CD14-positive monocyte (primary cell): ENCODE measurements around the gene JMJD6. TPM values are rescaled to one million over a fixed set of nuclear protein-coding genes. Genes with fewer than 3 reads are reported as not detected.

ENCODE experiments used
- DNase-seq, 3 donors: peaks; one replicate each; pipeline ENCODE4 v3.0.0-alpha.2; 2011 to 2022
- H2AFZ ChIP-seq: 2 replicates; pipeline ENCODE4 v1.6.0; 2012; ENCODE audit warnings: mild to moderate bottlenecking, low read depth, low read length, inconsistent platforms; ENCODE audit not compliant: insufficient read depth, poor library complexity, severe bottlenecking
- H3K27ac ChIP-seq, 2 donors: 1 replicate in 1 of 2; 2 replicates in 1 of 2; pipeline ENCODE4 v1.5.1; 2012 to 2013; ENCODE audit warnings: low read length in 2 of 2, control low read depth in 1 of 2, inconsistent platforms in 1 of 2, low read depth in 1 of 2, mild to moderate bottlenecking in 1 of 2
- H3K27me3 ChIP-seq, 2 donors: one replicate each; pipeline versions ENCODE4 v1.6.0 to v1.6.1; 2011 to 2013; ENCODE audit warnings: low read length in 2 of 2; ENCODE audit not compliant: control insufficient read depth in 2 of 2, insufficient read depth in 2 of 2
- H3K36me3 ChIP-seq, 2 donors: replicated peaks in 1 of 2; 1 replicate in 1 of 2; 2 replicates in 1 of 2; pipeline versions ENCODE4 v1.5.1 to v1.6.1; 2012 to 2013; ENCODE audit warnings: low read length in 2 of 2, control low read depth in 1 of 2, inconsistent platforms in 1 of 2, mild to moderate bottlenecking in 1 of 2; ENCODE audit not compliant: insufficient read depth in 2 of 2, control insufficient read depth in 1 of 2
- H3K4me1 ChIP-seq, 2 donors: 1 replicate in 1 of 2; 2 replicates in 1 of 2; pipeline versions ENCODE4 v1.5.1 to v1.6.1; 2012 to 2013; ENCODE audit warnings: low read length in 2 of 2, control low read depth in 1 of 2, inconsistent platforms in 1 of 2, mild to moderate bottlenecking in 1 of 2, moderate library complexity in 1 of 2; ENCODE audit not compliant: insufficient read depth in 2 of 2, control insufficient read depth in 1 of 2
- H3K4me2 ChIP-seq: replicated peaks from 2 replicates; pipeline ENCODE3; 2012; ENCODE audit warnings: low read length, moderate library complexity, mild to moderate bottlenecking; ENCODE audit not compliant: poor library complexity, severe bottlenecking; ENCODE audit errors: extremely low read depth
- H3K4me3 ChIP-seq, 3 experiments: fragments of 200-600 bp in 1 of 3; sonication (generic) in 1 of 3; replicated peaks in 1 of 3; 1 replicate in 2 of 3; 2 replicates in 1 of 3; pipeline ENCODE4 v1.5.1; 2011 to 2013; ENCODE audit warnings: low read length in 3 of 3, mild to moderate bottlenecking in 3 of 3, control low read depth in 2 of 3, low read depth in 2 of 3, inconsistent platforms in 1 of 3, moderate library complexity in 1 of 3
- H3K79me2 ChIP-seq: 2 replicates; pipeline ENCODE4 v1.6.0; 2012; ENCODE audit warnings: mild to moderate bottlenecking, control low read depth, inconsistent platforms, low read length, moderate library complexity; ENCODE audit not compliant: insufficient read depth
- H3K9ac ChIP-seq: 2 replicates; pipeline ENCODE4 v1.6.0; 2017; ENCODE audit warnings: low read length, mild to moderate bottlenecking; ENCODE audit not compliant: insufficient read depth, poor library complexity, severe bottlenecking
- H3K9me3 ChIP-seq, 2 donors: replicated peaks in 1 of 2; 1 replicate in 1 of 2; 2 replicates in 1 of 2; pipeline versions ENCODE4 v1.5.1 to v1.6.1; 2012 to 2013; ENCODE audit warnings: low read length in 2 of 2, control low read depth in 1 of 2; ENCODE audit not compliant: control insufficient read depth in 1 of 2, insufficient read depth in 1 of 2
- H4K20me1 ChIP-seq: 2 replicates; pipeline ENCODE4 v1.6.0; 2012; ENCODE audit warnings: mild to moderate bottlenecking, low read length, control low read depth, moderate library complexity; ENCODE audit not compliant: insufficient read depth
- H3K27ac Mint-ChIP-seq, 7 donors: one replicate each; pipeline ENCODE4 v1.8.0; 2020; ENCODE audit warnings: mild to moderate bottlenecking in 7 of 7, mixed read lengths in 7 of 7, moderate library complexity in 6 of 7, inconsistent platforms in 2 of 7
- H3K27me3 Mint-ChIP-seq, 3 donors: one replicate each; pipeline ENCODE4 v1.8.0; 2021 to 2022; ENCODE audit warnings: low read depth in 3 of 3, mild to moderate bottlenecking in 3 of 3, mixed read lengths in 3 of 3, moderate library complexity in 3 of 3, inconsistent platforms in 1 of 3
- H3K36me3 Mint-ChIP-seq, 2 donors: one replicate each; pipeline ENCODE4 v1.8.0; 2020; ENCODE audit warnings: mixed read lengths in 2 of 2, inconsistent platforms in 1 of 2, mild to moderate bottlenecking in 1 of 2
- H3K4me1 Mint-ChIP-seq: one replicate; pipeline ENCODE4 v1.8.0; 2020; ENCODE audit warnings: mild to moderate bottlenecking, mixed read lengths
- H3K4me3 Mint-ChIP-seq, 2 donors: one replicate each; pipeline ENCODE4 v1.8.0; 2020; ENCODE audit warnings: mild to moderate bottlenecking in 2 of 2, mixed read lengths in 2 of 2, moderate library complexity in 1 of 2
- H3K9me3 Mint-ChIP-seq, 7 donors: one replicate each; pipeline ENCODE4 v1.8.0; 2020 to 2022; ENCODE audit warnings: mixed read lengths in 7 of 7, mild to moderate bottlenecking in 6 of 7, moderate library complexity in 6 of 7, inconsistent platforms in 2 of 7
- WGBS: methylation state at CpG from one replicate; pipeline ENCODE4 v1.1.5; 2013; ENCODE audit warnings: missing lambda C conversion rate; ENCODE audit not compliant: insufficient coverage; 5-methylcytosine and 5-hydroxymethylcytosine counted together
- intact Hi-C, 2 donors: fragments of 100-400 bp; cut with micrococcal nuclease; formaldehyde crosslinking; loops; one replicate each; pipeline versions ENCODE4 v1.15.0 to v1.15.1; 2023
- polyA plus RNA-seq, 3 donors: library from polyadenylated mRNA; depleted of rRNA in 1 of 3; unstranded in 2 of 3; stranded (reverse) in 1 of 3; fragments of 300-500 nt in 2 of 3; fragments of >200 nt in 1 of 3; fragmentation: Illumina TruSeq in 2 of 3; gene quantifications; 1 replicate in 2 of 3; 2 replicates in 1 of 3; pipeline ENCODE4 v1.2.3, GENCODE V29; 2012 to 2021
- TF ChIP-seq, protein P1 (sequence below): fragments of 200-600 bp; IDR thresholded peaks from one replicate; pipeline ENCODE4 v1.8.0; 2022; ENCODE audit warnings: antibody characterized with exemption, mild to moderate bottlenecking

JMJD6 gene
- polyA plus RNA-seq, 3 donors = 24.6 to 75.0 (median 26.2) TPM

DNA sequence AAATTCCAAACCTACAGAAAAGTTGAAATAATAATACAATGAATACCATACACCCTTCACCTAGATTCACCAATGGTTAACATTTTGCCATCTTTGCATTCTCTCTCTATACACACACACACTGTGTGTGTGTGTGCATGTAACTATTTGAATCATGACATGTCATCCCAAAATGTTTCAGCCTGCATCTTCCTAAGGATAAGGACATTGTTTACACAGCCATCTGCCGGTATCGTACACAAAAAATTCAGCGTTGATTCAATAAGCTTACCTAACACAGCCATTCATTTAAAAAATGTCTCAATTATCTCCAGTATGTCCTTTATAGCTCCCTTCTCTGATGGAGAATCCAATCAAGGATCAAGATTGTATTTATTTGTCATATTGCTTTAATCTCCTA lies 19.6 kb downstream of the JMJD6 start:
- Histone ChIP-seq H4K20me1 (no peaks in the 10 kb centered on the region), H3K27ac (no peak overlapping the region), H3K4me1 (peaks cover 13 to 14% of the 10 kb centered on the region in 2 donors), H3K9me3 (no peaks in the 10 kb centered on the region), H3K9ac (no peak overlapping the region), H3K36me3 (no peaks in the 10 kb centered on the region), H3K4me3 (no peak overlapping the region), H3K79me2 (no peaks in the 10 kb centered on the region), H2AFZ (no peak overlapping the region), H3K27me3 (peaks cover 8 to 17% of the 10 kb centered on the region in 2 donors), H3K4me2 (no peak overlapping the region)
- intact Hi-C loops = loop anchor here in 1 of 2 donors (10.0 kb wide), 1 partner anchor 182 kb away; no protein-coding TSS in a partner anchor
- peaks cover 2 to 11% of the 10 kb centered on the region in 2 donors for H3K36me3 Mint-ChIP-seq
- H3K9me3 Mint-ChIP-seq = peaks cover 0 to 8% (median 2%) of the 10 kb centered on the region in 7 donors
- no peak overlapping the region for H3K4me3 Mint-ChIP-seq
- TF ChIP-seq, protein P1, sequence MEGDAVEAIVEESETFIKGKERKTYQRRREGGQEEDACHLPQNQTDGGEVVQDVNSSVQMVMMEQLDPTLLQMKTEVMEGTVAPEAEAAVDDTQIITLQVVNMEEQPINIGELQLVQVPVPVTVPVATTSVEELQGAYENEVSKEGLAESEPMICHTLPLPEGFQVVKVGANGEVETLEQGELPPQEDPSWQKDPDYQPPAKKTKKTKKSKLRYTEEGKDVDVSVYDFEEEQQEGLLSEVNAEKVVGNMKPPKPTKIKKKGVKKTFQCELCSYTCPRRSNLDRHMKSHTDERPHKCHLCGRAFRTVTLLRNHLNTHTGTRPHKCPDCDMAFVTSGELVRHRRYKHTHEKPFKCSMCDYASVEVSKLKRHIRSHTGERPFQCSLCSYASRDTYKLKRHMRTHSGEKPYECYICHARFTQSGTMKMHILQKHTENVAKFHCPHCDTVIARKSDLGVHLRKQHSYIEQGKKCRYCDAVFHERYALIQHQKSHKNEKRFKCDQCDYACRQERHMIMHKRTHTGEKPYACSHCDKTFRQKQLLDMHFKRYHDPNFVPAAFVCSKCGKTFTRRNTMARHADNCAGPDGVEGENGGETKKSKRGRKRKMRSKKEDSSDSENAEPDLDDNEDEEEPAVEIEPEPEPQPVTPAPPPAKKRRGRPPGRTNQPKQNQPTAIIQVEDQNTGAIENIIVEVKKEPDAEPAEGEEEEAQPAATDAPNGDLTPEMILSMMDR = no peak
- H3K4me1 Mint-ChIP-seq = peaks cover 14% of the 10 kb centered on the region
- WGBS = no CpG with 5 or more reads among the region's 3 CpGs
- DNase-seq = no peak
- H3K27ac Mint-ChIP-seq = no peak overlapping the region
- H3K27me3 Mint-ChIP-seq = peaks cover 26 to 28% (median 28%) of the 10 kb centered on the region in 3 donors

DNA sequence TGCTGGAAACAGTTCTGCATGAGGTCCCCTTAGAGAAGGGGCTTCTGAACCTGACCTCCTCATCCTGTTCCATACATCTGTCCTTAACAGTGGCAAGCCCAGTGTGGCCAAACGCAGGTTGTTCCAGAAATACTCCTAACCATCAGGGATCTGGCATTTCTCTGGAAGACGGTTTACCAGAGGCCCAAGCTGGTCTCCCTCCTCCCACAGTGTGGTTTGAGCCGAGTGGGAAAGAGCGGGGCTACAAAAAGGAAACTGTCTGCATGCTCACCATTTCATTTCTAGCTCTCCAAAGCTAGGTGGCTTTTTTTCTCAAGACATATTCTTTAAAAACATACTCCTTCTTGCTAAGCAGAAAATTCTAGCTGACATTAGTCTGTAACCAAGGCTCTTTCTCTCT lies 21.6 kb downstream of the JMJD6 start:
- Histone ChIP-seq H3K36me3 (no peaks in the 10 kb centered on the region), H4K20me1 (no peaks in the 10 kb centered on the region), H3K4me3 (no peak overlapping the region), H2AFZ (no peak overlapping the region), H3K9me3 (no peaks in the 10 kb centered on the region), H3K4me2 (no peak overlapping the region), H3K27me3 (peaks cover 0 to 6% of the 10 kb centered on the region in 2 donors), H3K27ac (no peak overlapping the region), H3K9ac (no peak overlapping the region), H3K79me2 (no peaks in the 10 kb centered on the region), H3K4me1 (peaks cover 0 to 4% of the 10 kb centered on the region in 2 donors)
- Mint-ChIP-seq H3K9me3 (peaks cover 0 to 2% (median 0%) of the 10 kb centered on the region in 7 donors), H3K36me3 (peaks cover 2 to 6% of the 10 kb centered on the region in 2 donors), H3K27me3 (peaks cover 14 to 18% (median 18%) of the 10 kb centered on the region in 3 donors), H3K27ac (no peak overlapping the region), H3K4me3 (no peak overlapping the region), H3K4me1 (peaks cover 3% of the 10 kb centered on the region)
- TF ChIP-seq, protein P1 = no peak
- intact Hi-C loops = loop anchor here in 1 of 2 donors (10.0 kb wide), 1 partner anchor 180 kb away; no protein-coding TSS in a partner anchor
- WGBS = 60% methylated on average over 1 of the region's 4 CpGs
- no peak for DNase-seq
